Astrocyte (in vitro differentiated cells and primary cell): ENCODE results near the gene PRPF40B. TPM values are rescaled to one million over a fixed set of nuclear protein-coding genes. Genes with fewer than 3 reads are reported as not detected.

Experiments used
- DNase-seq: peaks from one replicate; pipeline ENCODE4 v3.0.0-alpha.2; 2010; ENCODE audit warnings: low read depth
- FAIRE-seq: peaks from 2 replicates; lab custom pipeline; 2011; peaks lifted over from hg19 to GRCh38; lab: Jason Lieb, UNC
- H2AFZ ChIP-seq: 2 replicates; pipeline ENCODE4 v1.6.0; 2012; ENCODE audit warnings: low read depth, low read length, inconsistent platforms
- H3K27ac ChIP-seq: 2 replicates; pipeline ENCODE4 v1.5.1; 2011; ENCODE audit warnings: low read depth, low read length, inconsistent platforms
- H3K27me3 ChIP-seq: 2 replicates; pipeline ENCODE4 v1.6.0; 2011; ENCODE audit warnings: low read length, inconsistent platforms; ENCODE audit not compliant: insufficient read depth
- H3K36me3 ChIP-seq: 2 replicates; pipeline ENCODE4 v1.5.1; 2011; ENCODE audit warnings: low read length, inconsistent platforms; ENCODE audit not compliant: insufficient read depth
- H3K4me1 ChIP-seq: 2 replicates; pipeline ENCODE4 v1.5.1; 2011; ENCODE audit warnings: low read length, inconsistent platforms; ENCODE audit not compliant: insufficient read depth
- H3K4me2 ChIP-seq: 2 replicates; pipeline ENCODE4 v1.6.0; 2012; ENCODE audit warnings: low read length, inconsistent platforms
- H3K4me3 ChIP-seq: 2 replicates; pipeline ENCODE4 v1.5.1; 2011; ENCODE audit warnings: low read depth, mild to moderate bottlenecking, low read length, inconsistent platforms; ENCODE audit not compliant: insufficient read depth
- H3K79me2 ChIP-seq: 2 replicates; pipeline ENCODE4 v1.6.0; 2012; ENCODE audit warnings: mild to moderate bottlenecking, low read length, inconsistent platforms; ENCODE audit not compliant: insufficient read depth
- H3K9ac ChIP-seq: 2 replicates; pipeline ENCODE4 v1.6.0; 2012; ENCODE audit warnings: mild to moderate bottlenecking, low read length, inconsistent platforms
- H3K9me3 ChIP-seq: 2 replicates; pipeline ENCODE4 v1.5.1; 2012; ENCODE audit warnings: low read depth, mild to moderate bottlenecking, low read length, inconsistent platforms; ENCODE audit not compliant: insufficient read depth
- H4K20me1 ChIP-seq: 2 replicates; pipeline ENCODE4 v1.6.0; 2012; ENCODE audit warnings: low read length, inconsistent platforms; ENCODE audit not compliant: insufficient read depth
- H3K27ac Mint-ChIP-seq: one replicate; pipeline ENCODE4 v1.8.0; 2021; ENCODE audit warnings: mild to moderate bottlenecking, mixed read lengths; ENCODE audit not compliant: unreplicated experiment
- H3K27me3 Mint-ChIP-seq: one replicate; pipeline ENCODE4 v1.8.0; 2021; ENCODE audit warnings: low read depth, mixed read lengths; ENCODE audit not compliant: unreplicated experiment
- H3K36me3 Mint-ChIP-seq: one replicate; pipeline ENCODE4 v1.8.0; 2021; ENCODE audit warnings: low read depth, mixed read lengths; ENCODE audit not compliant: unreplicated experiment
- H3K4me1 Mint-ChIP-seq: one replicate; pipeline ENCODE4 v1.8.0; 2021; ENCODE audit warnings: low read depth, mixed read lengths; ENCODE audit not compliant: unreplicated experiment
- H3K4me3 Mint-ChIP-seq: one replicate; pipeline ENCODE4 v1.8.0; 2021; ENCODE audit warnings: mild to moderate bottlenecking, moderate library complexity, mixed read lengths; ENCODE audit not compliant: unreplicated experiment
- H3K9me3 Mint-ChIP-seq: one replicate; pipeline ENCODE4 v1.8.0; 2021; ENCODE audit warnings: mild to moderate bottlenecking, mixed read lengths; ENCODE audit not compliant: unreplicated experiment
- CTCF ChIP-seq: IDR thresholded peaks from 2 replicates; pipeline ENCODE4 v1.5.1; 2011; ENCODE audit warnings: low read depth, mild to moderate bottlenecking, inconsistent platforms, low read length, moderate library complexity; ENCODE audit not compliant: insufficient read depth
- EZH2 ChIP-seq: IDR thresholded peaks from 2 replicates; pipeline ENCODE4 v1.6.1; 2012; ENCODE audit warnings: mild to moderate bottlenecking, low read length, inconsistent platforms; ENCODE audit not compliant: insufficient read depth
- total RNA-seq: library from RNA; stranded (reverse); gene quantifications from 2 replicates; pipeline ENCODE4 v1.2.1, GENCODE V29; 2021

Gene PRPF40B
- total RNA-seq, 1 donor from 2014 or later: 10.1 TPM

GRCh38 chr12:49651855-49652254 is 28.5 kb downstream of the PRPF40B start:
- peaks cover 63% of the 10 kb centered on the region for H3K36me3 ChIP-seq
- peaks cover 44% of the 10 kb centered on the region for H3K36me3 Mint-ChIP-seq

GRCh38 chr12:49652921-49653520 is 29.7 kb downstream of the PRPF40B start:
- H3K9ac ChIP-seq: no peak overlapping the region
- H3K27ac ChIP-seq: no peak overlapping the region
- H3K9me3 ChIP-seq: no peaks in the 10 kb centered on the region
- H3K36me3 ChIP-seq: peaks cover 71% of the 10 kb centered on the region
- no peaks in the 10 kb centered on the region for H3K4me1 ChIP-seq
- H4K20me1 ChIP-seq: no peaks in the 10 kb centered on the region
- TF ChIP-seq CTCF (no peak), EZH2 (no peak)
- H3K4me3 Mint-ChIP-seq: no peak overlapping the region
- FAIRE-seq: no peak
- H2AFZ ChIP-seq: no peak overlapping the region
- H3K4me3 ChIP-seq: no peak overlapping the region
- peaks cover 46% of the 10 kb centered on the region for H3K36me3 Mint-ChIP-seq
- no peak overlapping the region for H3K27ac Mint-ChIP-seq
- peaks cover 3% of the 10 kb centered on the region for H3K9me3 Mint-ChIP-seq
- H3K4me1 Mint-ChIP-seq: peaks cover 3% of the 10 kb centered on the region
- no peaks in the 10 kb centered on the region for H3K27me3 Mint-ChIP-seq
- no peaks in the 10 kb centered on the region for H3K27me3 ChIP-seq
- DNase-seq: no peak
- no peaks in the 10 kb centered on the region for H3K79me2 ChIP-seq
- H3K4me2 ChIP-seq: no peak overlapping the region

More at GRCh38 chr12:49651855-49652254, 28.5 kb downstream of the PRPF40B start:
- Histone ChIP-seq H3K4me3 (no peak overlapping the region), H3K4me1 (no peaks in the 10 kb centered on the region), H4K20me1 (no peaks in the 10 kb centered on the region), H3K27me3 (no peaks in the 10 kb centered on the region), H3K9ac (no peak overlapping the region), H3K27ac (no peak overlapping the region), H3K4me2 (no peak overlapping the region), H3K79me2 (no peaks in the 10 kb centered on the region), H3K9me3 (no peaks in the 10 kb centered on the region), H2AFZ (no peak overlapping the region)
- no peak overlapping the region for H3K4me3 Mint-ChIP-seq
- H3K9me3 Mint-ChIP-seq: no peaks in the 10 kb centered on the region
- FAIRE-seq (no peak), DNase-seq (no peak)
- H3K4me1 Mint-ChIP-seq: peaks cover 8% of the 10 kb centered on the region
- TF ChIP-seq CTCF: no peak
- no peak for TF ChIP-seq EZH2
- no peaks in the 10 kb centered on the region for H3K27me3 Mint-ChIP-seq
- H3K27ac Mint-ChIP-seq: no peak overlapping the region

- no peak overlapping the region for H3K4me3 ChIP-seq
- no peak overlapping the region for H3K27ac ChIP-seq
- Mint-ChIP-seq H3K27me3 (no peaks in the 10 kb centered on the region), H3K27ac (no peak overlapping the region), H3K4me3 (no peak overlapping the region), H3K4me1 (no peaks in the 10 kb centered on the region), H3K9me3 (peaks cover 4% of the 10 kb centered on the region), H3K36me3 (peaks cover 39% of the 10 kb centered on the region)
- H3K4me1 ChIP-seq: no peaks in the 10 kb centered on the region
- FAIRE-seq: no peak
- no peak overlapping the region for H2AFZ ChIP-seq
- H3K9me3 ChIP-seq: no peaks in the 10 kb centered on the region
- H3K27me3 ChIP-seq: no peaks in the 10 kb centered on the region
- H3K4me2 ChIP-seq: no peak overlapping the region
- TF ChIP-seq CTCF: no peak
- H4K20me1 ChIP-seq: no peaks in the 10 kb centered on the region
- no peak for DNase-seq
- peaks cover 62% of the 10 kb centered on the region for H3K36me3 ChIP-seq
- no peak overlapping the region for H3K9ac ChIP-seq
- no peaks in the 10 kb centered on the region for H3K79me2 ChIP-seq
Measured at GRCh38 chr12:49654715-49655114, 31.4 kb downstream of the PRPF40B start.
